GM10266 (cell line): ENCODE data around the gene TPST2.

Experiments used
- DNase-seq: peaks from one replicate; pipeline ENCODE4 v3.0.0; 2012; ENCODE audit errors: extremely low spot score
- CTCF ChIP-seq: IDR thresholded peaks from 2 replicates; pipeline ENCODE4 v1.5.1; 2012; ENCODE audit warnings: mild to moderate bottlenecking, low read depth; ENCODE audit not compliant: control insufficient read depth, insufficient read depth; ENCODE audit errors: missing control alignments

TPST2 gene

DNA sequence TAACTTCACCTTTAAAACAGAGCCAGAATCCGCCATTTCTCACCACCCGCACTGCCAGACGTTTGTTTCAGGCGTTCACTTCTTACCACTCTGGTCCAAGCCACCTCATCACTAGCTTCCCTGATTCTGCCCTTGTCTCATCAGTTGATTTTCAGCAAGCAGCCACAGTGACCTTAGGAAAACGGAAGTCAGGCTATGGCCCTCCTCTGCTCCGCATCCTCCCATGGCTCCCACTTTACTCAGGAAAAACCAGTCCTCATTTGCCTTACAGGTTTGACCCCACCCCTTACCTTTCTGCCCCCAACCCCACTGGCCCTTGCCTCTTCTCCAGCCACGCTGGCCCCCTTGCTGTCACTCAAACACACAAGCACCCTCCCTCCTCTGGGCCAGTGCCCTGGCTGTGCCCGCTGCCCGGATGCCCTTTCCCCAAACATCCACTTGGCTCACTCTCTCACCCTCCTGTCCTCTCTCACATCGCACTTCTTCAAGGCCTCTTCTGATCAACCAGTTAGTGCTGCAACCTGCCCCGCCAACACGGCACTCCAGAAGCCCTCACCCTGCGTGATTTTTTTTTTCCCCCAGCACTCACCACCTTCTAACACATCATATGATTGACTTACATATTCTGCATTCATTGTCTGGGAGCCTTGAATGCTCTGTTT lies 18.9 kb downstream of the TPST2 start:
- DNase-seq = no peak
- no peak for TF ChIP-seq CTCF

DNA sequence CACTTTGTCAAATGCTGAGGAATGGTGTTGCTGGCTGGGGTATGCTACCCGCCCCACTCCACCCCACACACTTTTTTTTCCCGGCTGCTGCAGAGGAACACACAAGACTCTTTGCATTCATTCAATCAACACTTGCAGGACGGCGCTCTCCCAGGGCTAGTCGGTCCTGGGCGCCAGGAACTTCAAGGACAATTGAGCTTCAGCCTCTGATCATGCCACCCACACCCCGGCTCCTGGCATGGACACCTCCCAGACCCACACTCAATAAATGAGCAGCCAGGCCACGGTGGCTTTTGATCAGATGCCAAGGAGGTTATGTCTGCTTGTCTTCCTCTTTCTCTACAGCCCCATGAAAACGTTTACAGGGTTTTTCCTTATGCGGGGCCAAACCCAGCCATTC lies 19.8 kb downstream of the TPST2 start:
- TF ChIP-seq CTCF = no peak
- no peak for DNase-seq

GRCh38 chr22:26568207-26568706 lies 21.7 kb downstream of the TPST2 start:
- DNase-seq = no peak

DNA sequence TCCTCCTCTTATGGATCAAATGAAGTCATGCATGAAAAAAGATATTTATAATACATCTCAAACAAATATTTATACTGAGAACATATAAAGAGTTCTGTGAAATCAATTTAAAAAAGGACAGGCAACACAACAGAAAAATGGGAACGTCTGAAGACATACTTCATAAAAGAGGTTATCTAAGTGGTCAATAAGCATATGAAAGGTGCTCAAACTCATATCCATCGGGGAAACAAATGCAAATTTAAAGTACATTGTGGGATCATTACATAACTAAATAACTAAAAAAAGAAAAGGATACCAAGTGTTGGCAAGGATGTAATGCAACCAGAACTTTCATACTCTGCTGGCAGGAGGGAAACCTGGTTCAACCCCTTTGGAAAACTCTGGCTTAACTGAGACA lies 22.3 kb downstream of the TPST2 start:
- DNase-seq = no peak
- no peak for TF ChIP-seq CTCF

More at GRCh38 chr22:26568207-26568706, 21.7 kb downstream of the TPST2 start:
- no peak for TF ChIP-seq CTCF

DNA sequence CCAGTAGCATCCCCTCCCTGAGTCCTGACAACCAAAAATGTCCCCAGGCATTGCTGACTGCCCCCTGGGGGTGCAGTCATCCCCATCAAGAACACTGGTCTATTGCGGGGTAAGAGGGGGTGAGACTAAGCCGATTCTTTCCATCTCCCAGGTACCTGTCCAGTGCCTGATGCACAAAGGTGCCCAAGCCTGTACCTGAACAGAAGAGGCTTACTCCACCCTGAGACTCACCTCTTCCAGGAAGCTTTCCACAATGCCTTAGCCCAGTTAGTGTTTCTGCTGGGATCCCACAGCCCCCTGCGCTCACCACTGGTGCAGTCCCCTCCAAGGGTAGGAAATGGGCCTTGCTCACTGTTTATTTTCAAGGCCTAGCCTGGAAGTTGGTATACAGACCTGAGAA lies 22.9 kb downstream of the TPST2 start:
- no peak for TF ChIP-seq CTCF
- no peak for DNase-seq

DNA sequence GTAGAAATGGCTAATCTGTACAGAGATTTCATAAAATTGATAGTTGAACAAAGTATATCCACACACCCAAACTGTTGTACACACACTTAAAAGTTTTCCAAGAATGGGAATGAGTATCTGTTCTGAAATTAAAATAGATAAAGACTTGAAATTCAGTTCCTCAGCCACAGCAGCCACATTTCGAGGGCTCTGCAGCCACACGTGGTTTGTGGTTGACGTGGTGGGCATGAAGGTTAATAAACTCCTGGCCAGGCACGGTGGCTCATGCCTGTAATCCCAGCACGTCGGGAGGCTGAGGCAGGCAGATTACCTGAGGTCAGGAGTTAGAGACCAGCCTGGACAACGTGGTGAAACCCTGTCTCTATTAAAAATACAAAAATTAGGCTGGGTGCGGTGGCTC lies 24.0 kb downstream of the TPST2 start:
- DNase-seq = no peak
- TF ChIP-seq CTCF = no peak

GRCh38 chr22:26565181-26565580 lies 24.8 kb downstream of the TPST2 start:
- no peak for TF ChIP-seq CTCF
- no peak for DNase-seq
